ENCODE results near the gene TMEM132C.

DNA sequence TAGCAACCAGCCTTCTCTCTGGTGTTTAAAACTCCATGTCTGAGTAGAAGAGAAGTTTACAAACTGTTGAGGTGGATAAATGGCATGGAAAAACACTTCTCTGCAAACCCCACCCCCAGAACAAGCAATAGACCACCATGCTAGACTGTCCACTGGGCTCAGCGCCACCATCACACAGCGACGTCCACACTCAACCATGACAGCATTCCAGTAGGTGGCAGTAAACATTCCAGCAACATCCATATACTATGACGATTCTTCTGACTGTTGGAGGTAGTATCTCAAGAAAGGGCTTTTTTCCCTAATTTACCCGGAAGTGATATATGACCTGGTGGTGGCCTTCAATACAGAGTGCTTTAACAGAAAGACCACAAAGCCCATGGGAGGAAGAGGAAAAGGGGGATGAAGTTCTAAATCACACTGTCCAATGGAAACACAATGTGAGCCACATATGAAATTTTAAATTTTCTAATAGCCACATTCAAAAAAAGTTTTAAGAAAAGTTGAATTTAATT is 404.6 kb downstream of the TMEM132C start:
- TF ChIP-seq, protein P1, sequence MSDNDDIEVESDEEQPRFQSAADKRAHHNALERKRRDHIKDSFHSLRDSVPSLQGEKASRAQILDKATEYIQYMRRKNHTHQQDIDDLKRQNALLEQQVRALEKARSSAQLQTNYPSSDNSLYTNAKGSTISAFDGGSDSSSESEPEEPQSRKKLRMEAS (IDR thresholded peaks at IDR 0.05): no peak
- TF ChIP-seq YY1 (IDR thresholded peaks at IDR 0.05; ENCODE audit: low read depth): no peak
- TF ChIP-seq ZBTB7A (IDR thresholded peaks at IDR 0.05; ENCODE audit: low read depth): no peak
- TF ChIP-seq EP300 (IDR thresholded peaks at IDR 0.05; ENCODE audit: borderline replicate concordance): no peak
- TF ChIP-seq CEBPB (IDR thresholded peaks at IDR 0.05): no peak
- TF ChIP-seq TEAD4 (IDR thresholded peaks at IDR 0.05): no peak
- TF ChIP-seq TAF1 (IDR thresholded peaks at IDR 0.05; ENCODE audit: low read depth): no peak
- TF ChIP-seq TCF12 (IDR thresholded peaks at IDR 0.05; ENCODE audit: low read depth): no peak

Data from Ishikawa (cell line).